Measurements from ENCODE around the gene RDX.

The RDX gene

DNA sequence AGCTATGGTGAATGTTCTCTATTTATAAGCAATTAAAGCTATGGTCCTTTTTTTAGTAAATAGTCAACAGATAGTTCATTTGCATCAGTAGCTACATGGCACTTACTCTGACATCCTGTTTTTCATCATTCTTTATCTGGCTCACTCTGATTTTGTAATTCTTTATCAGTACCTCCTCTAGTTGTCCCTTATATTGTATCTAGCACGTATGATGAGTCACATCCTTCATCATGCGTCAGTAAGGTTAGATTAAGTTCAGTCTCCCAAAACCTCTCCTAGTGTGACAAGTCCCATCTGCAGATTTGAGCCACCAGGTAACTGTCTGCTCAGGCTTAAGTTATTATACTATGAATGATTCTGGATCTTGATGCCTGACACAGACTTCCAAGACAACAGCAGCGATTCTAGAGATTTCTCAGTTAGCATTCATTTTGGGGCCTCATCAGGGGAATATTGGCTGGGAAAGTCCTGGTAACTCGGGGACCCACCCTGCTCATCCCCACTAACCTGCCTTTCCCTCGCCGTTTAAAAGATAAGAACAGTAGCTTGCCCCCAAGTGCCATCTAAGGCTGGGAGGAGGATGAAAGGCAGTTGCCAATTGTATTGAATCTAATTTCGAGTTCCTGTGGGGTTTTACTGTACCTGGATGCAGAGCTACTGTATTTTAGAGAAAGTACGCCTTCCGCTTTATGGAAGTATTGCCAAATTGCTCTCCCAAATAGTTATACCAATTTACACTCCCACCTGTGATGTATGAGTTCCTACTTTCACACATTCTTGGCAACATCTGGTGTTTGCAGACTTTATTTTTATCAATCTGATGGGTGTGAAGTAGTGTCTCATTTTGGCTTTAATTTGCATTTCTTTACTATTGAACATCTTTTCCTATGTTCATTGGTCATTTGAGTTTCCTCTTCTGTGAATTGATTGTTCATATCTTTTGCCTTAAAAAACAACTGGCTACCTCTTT is 147.4 kb downstream of the RDX start:
- TF ChIP-seq, protein P1, sequence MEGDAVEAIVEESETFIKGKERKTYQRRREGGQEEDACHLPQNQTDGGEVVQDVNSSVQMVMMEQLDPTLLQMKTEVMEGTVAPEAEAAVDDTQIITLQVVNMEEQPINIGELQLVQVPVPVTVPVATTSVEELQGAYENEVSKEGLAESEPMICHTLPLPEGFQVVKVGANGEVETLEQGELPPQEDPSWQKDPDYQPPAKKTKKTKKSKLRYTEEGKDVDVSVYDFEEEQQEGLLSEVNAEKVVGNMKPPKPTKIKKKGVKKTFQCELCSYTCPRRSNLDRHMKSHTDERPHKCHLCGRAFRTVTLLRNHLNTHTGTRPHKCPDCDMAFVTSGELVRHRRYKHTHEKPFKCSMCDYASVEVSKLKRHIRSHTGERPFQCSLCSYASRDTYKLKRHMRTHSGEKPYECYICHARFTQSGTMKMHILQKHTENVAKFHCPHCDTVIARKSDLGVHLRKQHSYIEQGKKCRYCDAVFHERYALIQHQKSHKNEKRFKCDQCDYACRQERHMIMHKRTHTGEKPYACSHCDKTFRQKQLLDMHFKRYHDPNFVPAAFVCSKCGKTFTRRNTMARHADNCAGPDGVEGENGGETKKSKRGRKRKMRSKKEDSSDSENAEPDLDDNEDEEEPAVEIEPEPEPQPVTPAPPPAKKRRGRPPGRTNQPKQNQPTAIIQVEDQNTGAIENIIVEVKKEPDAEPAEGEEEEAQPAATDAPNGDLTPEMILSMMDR (IDR thresholded peaks at IDR 0.05; ENCODE audit: low read depth, low read length) = no peak
- no peak overlapping the region for H3K4me3 ChIP-seq (ENCODE audit: low read depth, low read length)

DNA sequence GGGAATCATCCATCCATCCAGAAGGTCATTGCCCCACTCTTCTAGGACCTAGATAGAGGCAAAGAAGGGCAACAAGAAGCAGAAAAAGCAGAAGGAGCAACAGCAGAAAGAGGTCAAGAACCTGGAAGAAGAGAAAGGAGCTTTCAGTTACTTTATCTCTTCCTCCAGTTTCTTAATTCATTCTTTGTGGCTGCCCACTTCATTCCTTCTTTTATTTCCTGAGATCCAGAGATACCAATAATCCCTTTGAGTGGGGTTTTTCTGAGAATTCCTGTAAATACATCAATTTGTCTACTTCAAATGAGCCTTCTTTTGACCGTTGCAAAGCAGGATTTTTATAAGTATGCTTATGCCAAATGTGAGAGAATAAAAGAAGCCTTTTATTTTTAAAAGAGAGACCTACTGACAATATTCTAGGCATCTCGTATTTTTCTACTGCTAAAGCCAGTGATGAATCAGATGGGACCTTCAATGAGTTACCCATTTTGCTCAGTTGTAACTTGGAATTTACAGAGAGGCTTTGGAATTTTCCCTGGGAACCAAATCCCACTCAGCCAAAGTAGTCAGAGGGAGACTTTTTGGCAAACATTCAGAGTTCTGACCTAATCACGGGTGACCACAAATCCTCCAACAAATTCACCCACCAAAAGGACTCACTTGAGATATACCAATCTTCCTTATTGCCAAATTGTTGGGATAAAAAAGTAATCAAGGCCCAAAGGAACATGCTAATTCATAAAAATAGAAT is 148.3 kb downstream of the RDX start:
- no peak overlapping the region for H3K4me3 ChIP-seq (ENCODE audit: low read depth, low read length)
- TF ChIP-seq, protein P1 (IDR thresholded peaks at IDR 0.05; ENCODE audit: low read depth, low read length) = no peak

DNA sequence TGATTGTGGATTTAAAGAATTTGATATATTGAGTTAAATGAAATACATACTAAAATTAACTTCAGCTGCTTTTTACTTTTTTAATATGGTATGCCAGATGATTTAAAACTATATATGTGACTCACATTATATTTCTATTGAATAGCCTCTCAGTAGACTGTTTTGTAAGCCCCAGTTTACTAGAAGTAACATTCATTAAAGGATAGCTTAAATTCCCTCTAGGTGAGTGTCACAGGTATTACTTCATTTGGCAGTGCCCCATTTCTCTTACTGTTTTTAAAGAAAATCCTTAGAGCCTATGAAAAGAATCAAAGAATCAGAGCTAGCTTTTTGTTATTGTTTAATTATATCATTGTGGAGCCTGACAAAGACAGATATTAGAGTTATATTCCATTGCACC is 154.6 kb downstream of the RDX start:
- no peak overlapping the region for H3K4me3 ChIP-seq (ENCODE audit: low read depth, low read length)
- TF ChIP-seq, protein P1 (IDR thresholded peaks at IDR 0.05; ENCODE audit: low read depth, low read length) = no peak

DNA sequence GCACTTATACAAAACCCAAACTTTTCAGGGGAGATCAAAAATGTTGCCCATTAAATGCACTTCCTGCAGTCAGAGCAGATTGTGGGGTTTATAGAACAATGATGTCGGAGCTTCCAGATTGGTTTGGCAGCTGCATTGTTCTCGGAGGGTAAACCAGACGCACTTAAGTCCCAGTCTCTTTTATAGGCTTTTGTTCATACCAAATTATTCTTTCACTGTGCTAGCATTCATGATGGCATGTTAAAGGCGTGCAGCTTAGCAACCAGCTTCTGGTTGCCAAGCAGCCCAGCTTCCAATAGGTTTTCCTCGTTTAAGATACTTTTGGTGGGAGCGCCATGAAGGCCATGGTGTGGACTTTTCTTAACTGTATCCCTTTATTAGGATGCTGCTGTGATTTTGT is 162.3 kb downstream of the RDX start:
- TF ChIP-seq, protein P1 (IDR thresholded peaks at IDR 0.05; ENCODE audit: low read depth, low read length) = no peak
- no peak overlapping the region for H3K4me3 ChIP-seq (ENCODE audit: low read depth, low read length)

DNA sequence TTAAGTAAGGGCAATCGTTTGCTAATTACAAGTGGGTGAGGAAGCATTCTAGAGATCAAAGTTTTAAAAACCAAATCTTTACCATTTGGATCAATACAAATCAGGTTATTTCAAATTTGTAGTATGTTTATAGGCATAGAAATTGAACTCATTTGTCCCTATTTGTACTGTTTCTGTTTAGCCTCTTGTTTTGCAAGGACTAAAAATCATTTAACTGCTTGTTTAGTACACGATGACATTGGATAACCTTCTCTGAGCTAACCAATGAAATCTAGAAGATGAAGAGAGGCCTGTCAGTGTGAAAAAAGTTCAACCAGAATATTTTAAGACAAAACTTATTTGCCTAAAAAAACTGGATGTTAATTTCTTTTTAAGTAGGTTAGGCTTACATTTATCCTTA is 163.3 kb downstream of the RDX start:
- TF ChIP-seq, protein P1 (IDR thresholded peaks at IDR 0.05; ENCODE audit: low read depth, low read length) = no peak

DNA sequence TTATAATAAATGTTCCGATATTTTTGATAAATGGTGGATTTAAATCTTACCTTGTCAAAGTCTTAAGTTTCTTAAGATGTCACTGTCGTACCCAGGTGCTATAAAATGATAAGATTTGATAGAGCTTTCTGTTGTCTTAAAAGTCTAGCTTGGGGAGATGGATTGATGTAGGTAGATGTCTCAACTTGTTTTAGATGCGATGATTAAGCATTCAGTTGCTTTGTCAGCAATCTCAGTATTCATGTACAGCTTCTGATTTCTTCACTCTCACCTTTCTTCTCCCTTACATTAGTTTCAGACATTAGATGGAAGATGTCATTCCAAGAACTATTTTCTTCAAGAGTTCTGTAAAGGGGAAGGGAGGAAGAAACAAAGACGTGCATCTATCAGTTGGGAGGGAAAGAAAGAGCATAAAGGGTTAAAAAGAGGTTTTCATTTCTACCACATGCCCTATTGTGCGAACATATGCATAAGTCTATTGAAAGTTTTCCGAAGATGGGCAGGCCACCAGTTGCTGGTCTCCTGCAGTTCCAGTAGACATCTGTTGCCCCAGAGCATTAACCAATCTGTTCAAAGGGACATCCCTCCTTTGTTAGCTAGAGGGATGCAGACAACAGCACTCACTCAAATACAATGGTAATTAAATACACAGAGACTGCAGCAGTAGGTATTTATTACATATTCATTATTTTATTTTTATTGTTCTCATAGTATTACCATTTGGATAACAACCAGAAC is 164.9 kb downstream of the RDX start:
- TF ChIP-seq, protein P1 (IDR thresholded peaks at IDR 0.05; ENCODE audit: low read depth, low read length) = no peak
- no peak overlapping the region for H3K4me3 ChIP-seq (ENCODE audit: low read depth, low read length)

More for the DNA sequence above, 163.3 kb downstream of the RDX start:
- no peak overlapping the region for H3K4me3 ChIP-seq (ENCODE audit: low read depth, low read length)
